Esophagus muscularis mucosa (tissue), 4 donors: ENCODE results near the gene PCARE. TPM values are rescaled to one million over a fixed set of nuclear protein-coding genes. Genes with fewer than 3 reads are reported as not detected.

ENCODE experiments used
- DNase-seq: peaks from one replicate; pipeline ENCODE4 v3.0.0-alpha.2; 2017; ENCODE audit errors: extremely low spot score
- H3K27ac ChIP-seq, 4 donors: fragments of 200-600 bp; sonication (generic); replicated peaks in 1 of 4; 1 replicate in 3 of 4; 2 replicates in 1 of 4; pipeline ENCODE4 v1.5.1; 2016 to 2019; ENCODE audit warnings: mild to moderate bottlenecking in 1 of 4
- H3K27me3 ChIP-seq, 4 donors: fragments of 200-600 bp; sonication (generic); one replicate each; pipeline versions ENCODE4 v1.5.1 to v1.6.0; 2016 to 2019
- H3K36me3 ChIP-seq, 4 donors: fragments of 200-600 bp; sonication (generic); one replicate each; pipeline ENCODE4 v1.5.1; 2016 to 2019
- H3K4me1 ChIP-seq, 4 donors: fragments of 200-600 bp; sonication (generic); one replicate each; pipeline ENCODE4 v1.5.1; 2016 to 2019
- H3K4me3 ChIP-seq, 4 donors: fragments of 200-600 bp; sonication (generic); 1 replicate in 2 of 4; 2 replicates in 2 of 4; pipeline ENCODE4 v1.5.1; 2016 to 2019; ENCODE audit warnings: mild to moderate bottlenecking in 4 of 4, moderate library complexity in 1 of 4
- H3K9me3 ChIP-seq, 4 donors: fragments of 200-600 bp; sonication (generic); 1 replicate in 3 of 4; 2 replicates in 1 of 4; pipeline ENCODE4 v1.5.1; 2016 to 2019
- EP300 ChIP-seq: sonication (generic); formaldehyde crosslinking; IDR thresholded peaks from one replicate; pipeline ENCODE4 v1.6.1; 2017; ENCODE audit warnings: antibody characterized with exemption
- POLR2A ChIP-seq: fragments of 450-650 bp; IDR thresholded peaks from one replicate; pipeline ENCODE4 v1.6.1; 2017; ENCODE audit warnings: antibody characterized with exemption, moderate library complexity, mild to moderate bottlenecking, low read depth
- POLR2AphosphoS5 ChIP-seq, 2 donors: sonication (generic); formaldehyde crosslinking; IDR thresholded peaks; one replicate each; pipeline ENCODE4 v1.6.1; 2017; ENCODE audit warnings: antibody characterized with exemption in 2 of 2
- WGBS: methylation state at CpG from one replicate; pipeline ENCODE4 v1.1.5; 2018; 5-methylcytosine and 5-hydroxymethylcytosine counted together
- intact Hi-C: fragments of 100-400 bp; cut with DNase I; formaldehyde crosslinking; loops from one replicate; pipeline ENCODE4 v1.15.1; 2023
- total RNA-seq, 4 donors: library from RNA; depleted of rRNA; stranded (reverse); fragments of >200 nt; gene quantifications; one replicate each; pipeline versions ENCODE4 v1.1.0 to v1.2.1, GENCODE V29; 2016
- TF ChIP-seq, protein P1 (sequence below), 3 experiments: fragments of 200-600 bp in 2 of 3; fragments of 450-650 bp in 1 of 3; sonication (generic) in 2 of 3; IDR thresholded peaks; one replicate each; pipeline ENCODE4 v1.5.1; 2017 to 2019; ENCODE audit warnings: antibody characterized with exemption in 3 of 3, mild to moderate bottlenecking in 2 of 3, moderate library complexity in 1 of 3

PCARE gene
- total RNA-seq, 4 donors from 2014 or later: not detected

DNA sequence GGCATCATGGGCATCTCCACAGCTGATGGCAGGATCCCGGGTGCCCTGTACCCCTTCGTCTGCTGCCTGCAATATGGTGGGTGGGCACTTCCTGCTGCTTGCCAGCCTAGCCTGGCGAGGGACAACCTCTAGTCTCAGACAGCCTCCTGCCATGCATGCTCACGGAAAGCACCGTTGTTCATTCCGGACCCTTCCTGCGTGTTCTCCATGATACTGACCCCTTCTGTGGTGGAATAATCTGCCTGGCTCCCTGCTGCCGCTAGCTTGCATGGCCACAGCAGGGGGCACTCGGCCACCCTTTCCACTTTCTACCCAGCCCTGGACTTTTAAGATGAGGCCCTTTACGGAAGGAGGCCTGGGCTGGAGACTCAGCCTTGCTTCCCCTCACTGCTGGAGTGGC, 12.0 kb downstream of the PCARE start:
- Histone ChIP-seq H3K4me1 (peaks cover 22 to 54% (median 39%) of the 10 kb centered on the region in 4 donors), H3K4me3 (no peak overlapping the region), H3K27ac (peak overlapping the region in 1 of 4 donors; percentile 51), H3K9me3 (no peaks in the 10 kb centered on the region), H3K27me3 (no peaks in the 10 kb centered on the region), H3K36me3 (no peaks in the 10 kb centered on the region)
- intact Hi-C loops: no loop called here
- DNase-seq: no peak
- no peak for TF ChIP-seq POLR2AphosphoS5 (IDR thresholded peaks at IDR 0.05)
- TF ChIP-seq, protein P1, sequence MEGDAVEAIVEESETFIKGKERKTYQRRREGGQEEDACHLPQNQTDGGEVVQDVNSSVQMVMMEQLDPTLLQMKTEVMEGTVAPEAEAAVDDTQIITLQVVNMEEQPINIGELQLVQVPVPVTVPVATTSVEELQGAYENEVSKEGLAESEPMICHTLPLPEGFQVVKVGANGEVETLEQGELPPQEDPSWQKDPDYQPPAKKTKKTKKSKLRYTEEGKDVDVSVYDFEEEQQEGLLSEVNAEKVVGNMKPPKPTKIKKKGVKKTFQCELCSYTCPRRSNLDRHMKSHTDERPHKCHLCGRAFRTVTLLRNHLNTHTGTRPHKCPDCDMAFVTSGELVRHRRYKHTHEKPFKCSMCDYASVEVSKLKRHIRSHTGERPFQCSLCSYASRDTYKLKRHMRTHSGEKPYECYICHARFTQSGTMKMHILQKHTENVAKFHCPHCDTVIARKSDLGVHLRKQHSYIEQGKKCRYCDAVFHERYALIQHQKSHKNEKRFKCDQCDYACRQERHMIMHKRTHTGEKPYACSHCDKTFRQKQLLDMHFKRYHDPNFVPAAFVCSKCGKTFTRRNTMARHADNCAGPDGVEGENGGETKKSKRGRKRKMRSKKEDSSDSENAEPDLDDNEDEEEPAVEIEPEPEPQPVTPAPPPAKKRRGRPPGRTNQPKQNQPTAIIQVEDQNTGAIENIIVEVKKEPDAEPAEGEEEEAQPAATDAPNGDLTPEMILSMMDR (IDR thresholded peaks at IDR 0.05): no peak
- no peak for TF ChIP-seq POLR2A
- TF ChIP-seq EP300: no peak
- 96% methylated on average over 7 of the region's 10 CpGs for WGBS

DNA sequence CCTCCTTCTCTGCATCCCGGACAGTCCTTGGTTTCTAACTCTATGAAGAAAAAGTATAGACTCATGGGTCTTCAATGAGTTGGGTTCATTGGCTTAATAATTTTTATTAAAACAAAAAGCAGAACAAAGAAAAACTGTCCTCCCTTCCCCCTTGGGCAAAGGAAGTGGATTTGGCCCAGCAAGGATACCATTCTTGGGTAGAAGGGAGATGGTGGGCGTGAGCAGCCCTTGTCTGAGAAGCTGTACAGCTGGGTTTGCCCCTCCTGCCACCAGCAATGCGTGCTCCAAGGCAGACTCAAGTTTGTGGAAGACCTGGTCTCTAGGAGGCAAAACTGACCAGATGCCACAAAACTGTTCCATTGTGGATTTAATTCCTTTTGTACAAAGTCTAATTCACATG, 12.7 kb downstream of the PCARE start:
- no peak for TF ChIP-seq EP300
- TF ChIP-seq POLR2AphosphoS5 (IDR thresholded peaks at IDR 0.05): no peak
- no peak for TF ChIP-seq POLR2A
- TF ChIP-seq, protein P1 (IDR thresholded peaks at IDR 0.05): no peak
- peaks cover 22 to 52% (median 33%) of the 10 kb centered on the region in 4 donors for H3K4me1 ChIP-seq
- no peaks in the 10 kb centered on the region for H3K36me3 ChIP-seq
- no peak overlapping the region for H3K4me3 ChIP-seq
- no peak overlapping the region for H3K27ac ChIP-seq
- intact Hi-C loops: no loop called here
- 90% methylated on average over 3 of the region's 3 CpGs for WGBS
- no peaks in the 10 kb centered on the region for H3K27me3 ChIP-seq
- no peaks in the 10 kb centered on the region for H3K9me3 ChIP-seq
- DNase-seq: no peak

DNA sequence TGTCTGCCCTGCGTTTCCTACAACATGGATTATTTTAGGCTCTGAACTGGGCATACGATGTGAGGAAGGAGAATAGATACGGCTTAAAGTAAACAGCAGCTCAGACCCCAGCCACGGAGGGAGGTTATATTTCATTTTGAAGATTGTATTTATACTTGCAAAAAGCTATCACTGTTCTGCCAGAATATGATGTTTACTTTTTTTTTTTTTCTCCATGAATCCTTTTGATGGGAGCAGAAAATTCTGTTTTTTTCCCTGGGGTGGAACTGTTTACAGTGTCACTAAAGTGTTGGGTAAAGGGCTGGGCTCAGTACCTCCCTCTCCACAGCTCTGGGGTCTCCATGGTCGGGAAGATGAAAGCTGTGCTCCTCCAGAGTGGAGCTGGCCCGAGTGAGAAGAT, 13.1 kb downstream of the PCARE start:
- no peak for TF ChIP-seq EP300
- TF ChIP-seq POLR2A: no peak
- no peak for TF ChIP-seq POLR2AphosphoS5 (IDR thresholded peaks at IDR 0.05)
- TF ChIP-seq, protein P1 (IDR thresholded peaks at IDR 0.05): no peak
- H3K27me3 ChIP-seq: no peaks in the 10 kb centered on the region
- no peaks in the 10 kb centered on the region for H3K36me3 ChIP-seq
- WGBS: 66% methylated on average over 6 of the region's 6 CpGs
- H3K4me3 ChIP-seq: no peak overlapping the region
- no peaks in the 10 kb centered on the region for H3K9me3 ChIP-seq
- intact Hi-C loops: no loop called here
- DNase-seq: no peak
- no peak overlapping the region for H3K27ac ChIP-seq
- peaks cover 22 to 47% (median 31%) of the 10 kb centered on the region in 4 donors for H3K4me1 ChIP-seq

DNA sequence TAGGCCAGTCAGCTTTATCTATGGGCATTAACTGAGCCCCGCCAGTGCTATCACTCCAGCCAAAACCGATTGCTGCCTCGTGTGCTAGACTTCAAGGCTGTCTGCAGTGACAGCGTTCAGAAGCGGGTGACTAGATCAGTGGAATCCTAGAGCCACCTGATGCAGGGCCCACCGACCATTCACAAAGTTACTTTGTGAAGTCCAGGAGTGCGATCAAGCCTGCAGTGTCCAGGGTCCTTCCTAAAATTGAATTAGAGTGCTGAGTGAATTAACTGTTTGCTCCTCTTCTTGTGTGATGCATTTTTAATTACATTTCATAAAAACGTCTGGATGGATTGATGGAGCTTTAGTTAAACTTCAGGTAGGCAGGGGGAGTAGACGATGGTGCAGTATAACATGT, 13.9 kb downstream of the PCARE start:
- TF ChIP-seq, protein P1 (IDR thresholded peaks at IDR 0.05): no peak
- TF ChIP-seq POLR2AphosphoS5 (IDR thresholded peaks at IDR 0.05): no peak
- no peak for TF ChIP-seq POLR2A
- no peak for TF ChIP-seq EP300
- H3K36me3 ChIP-seq: no peaks in the 10 kb centered on the region
- no peaks in the 10 kb centered on the region for H3K27me3 ChIP-seq
- H3K4me1 ChIP-seq: peaks cover 22 to 40% (median 27%) of the 10 kb centered on the region in 4 donors
- no peak overlapping the region for H3K4me3 ChIP-seq
- WGBS: 83% methylated on average over 9 of the region's 9 CpGs
- no peak for DNase-seq
- no peak overlapping the region for H3K27ac ChIP-seq
- no peaks in the 10 kb centered on the region for H3K9me3 ChIP-seq
- intact Hi-C loops: no loop called here

DNA sequence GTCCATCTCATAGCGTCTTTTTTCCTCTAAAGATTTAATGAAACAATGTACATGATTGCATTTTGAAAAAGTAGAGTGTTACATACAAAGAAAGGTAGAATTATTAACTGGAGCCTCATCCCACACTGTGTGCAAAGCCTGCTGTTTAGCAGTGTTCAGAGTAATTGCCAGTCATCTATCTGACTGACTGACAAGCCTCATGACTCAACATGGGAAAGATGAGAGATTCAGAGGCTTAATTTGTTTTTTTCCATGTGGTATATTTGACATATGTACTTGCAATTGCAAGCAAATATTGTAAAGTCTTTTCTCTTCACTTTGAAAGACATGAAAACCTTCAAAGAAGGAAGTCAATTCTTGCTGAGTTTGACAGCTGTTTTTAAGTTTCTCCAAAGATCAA, 14.7 kb downstream of the PCARE start:
- WGBS: 97% methylated on average over 1 of the region's 1 CpG
- DNase-seq: no peak
- Histone ChIP-seq H3K27ac (no peak overlapping the region), H3K36me3 (no peaks in the 10 kb centered on the region), H3K4me3 (no peak overlapping the region), H3K4me1 (peaks cover 16 to 32% (median 19%) of the 10 kb centered on the region in 4 donors), H3K9me3 (no peaks in the 10 kb centered on the region), H3K27me3 (no peaks in the 10 kb centered on the region)
- intact Hi-C loops: no loop called here
- TF ChIP-seq POLR2AphosphoS5 (IDR thresholded peaks at IDR 0.05) (no peak), EP300 (no peak), POLR2A (no peak)
- TF ChIP-seq, protein P1 (IDR thresholded peaks at IDR 0.05): no peak
